ENCODE data around the gene ATP2A3.

ATP2A3 gene

DNA sequence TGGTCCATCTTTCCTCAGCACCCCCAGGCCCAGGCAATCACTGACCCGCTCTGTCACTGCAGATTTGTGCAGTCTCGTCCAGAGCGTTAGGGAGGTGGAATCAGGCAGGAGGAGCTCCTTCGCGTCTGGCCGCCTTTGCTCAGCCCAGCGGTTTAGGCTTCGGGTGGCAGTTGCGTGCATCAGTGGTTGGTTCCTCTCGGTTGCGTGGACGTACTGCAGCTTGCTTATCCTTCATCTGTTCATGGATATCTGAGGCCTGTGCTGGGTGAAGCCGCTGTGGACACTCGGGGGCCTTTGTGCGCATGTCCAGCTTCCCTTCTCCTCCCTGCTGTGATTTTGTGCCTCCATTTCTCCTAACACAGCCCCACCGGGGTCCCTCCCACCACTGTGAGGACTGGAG, 43.2 kb downstream of the ATP2A3 start:
- TF ChIP-seq, protein P1, sequence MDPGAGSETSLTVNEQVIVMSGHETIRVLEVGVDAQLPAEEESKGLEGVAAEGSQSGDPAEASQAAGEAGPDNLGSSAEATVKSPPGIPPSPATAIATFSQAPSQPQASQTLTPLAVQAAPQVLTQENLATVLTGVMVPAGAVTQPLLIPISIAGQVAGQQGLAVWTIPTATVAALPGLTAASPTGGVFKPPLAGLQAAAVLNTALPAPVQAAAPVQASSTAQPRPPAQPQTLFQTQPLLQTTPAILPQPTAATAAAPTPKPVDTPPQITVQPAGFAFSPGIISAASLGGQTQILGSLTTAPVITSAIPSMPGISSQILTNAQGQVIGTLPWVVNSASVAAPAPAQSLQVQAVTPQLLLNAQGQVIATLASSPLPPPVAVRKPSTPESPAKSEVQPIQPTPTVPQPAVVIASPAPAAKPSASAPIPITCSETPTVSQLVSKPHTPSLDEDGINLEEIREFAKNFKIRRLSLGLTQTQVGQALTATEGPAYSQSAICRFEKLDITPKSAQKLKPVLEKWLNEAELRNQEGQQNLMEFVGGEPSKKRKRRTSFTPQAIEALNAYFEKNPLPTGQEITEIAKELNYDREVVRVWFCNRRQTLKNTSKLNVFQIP (CRISPR knock-in tag; IDR thresholded peaks at IDR 0.05; ENCODE audit: borderline replicate concordance, low read depth), result no peak
- TF ChIP-seq, protein P2, sequence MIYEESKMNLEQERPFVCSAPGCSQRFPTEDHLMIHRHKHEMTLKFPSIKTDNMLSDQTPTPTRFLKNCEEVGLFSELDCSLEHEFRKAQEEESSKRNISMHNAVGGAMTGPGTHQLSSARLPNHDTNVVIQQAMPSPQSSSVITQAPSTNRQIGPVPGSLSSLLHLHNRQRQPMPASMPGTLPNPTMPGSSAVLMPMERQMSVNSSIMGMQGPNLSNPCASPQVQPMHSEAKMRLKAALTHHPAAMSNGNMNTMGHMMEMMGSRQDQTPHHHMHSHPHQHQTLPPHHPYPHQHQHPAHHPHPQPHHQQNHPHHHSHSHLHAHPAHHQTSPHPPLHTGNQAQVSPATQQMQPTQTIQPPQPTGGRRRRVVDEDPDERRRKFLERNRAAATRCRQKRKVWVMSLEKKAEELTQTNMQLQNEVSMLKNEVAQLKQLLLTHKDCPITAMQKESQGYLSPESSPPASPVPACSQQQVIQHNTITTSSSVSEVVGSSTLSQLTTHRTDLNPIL (CRISPR knock-in tag; IDR thresholded peaks at IDR 0.05; ENCODE audit: low read depth), result no peak
- TF ChIP-seq, protein P3, sequence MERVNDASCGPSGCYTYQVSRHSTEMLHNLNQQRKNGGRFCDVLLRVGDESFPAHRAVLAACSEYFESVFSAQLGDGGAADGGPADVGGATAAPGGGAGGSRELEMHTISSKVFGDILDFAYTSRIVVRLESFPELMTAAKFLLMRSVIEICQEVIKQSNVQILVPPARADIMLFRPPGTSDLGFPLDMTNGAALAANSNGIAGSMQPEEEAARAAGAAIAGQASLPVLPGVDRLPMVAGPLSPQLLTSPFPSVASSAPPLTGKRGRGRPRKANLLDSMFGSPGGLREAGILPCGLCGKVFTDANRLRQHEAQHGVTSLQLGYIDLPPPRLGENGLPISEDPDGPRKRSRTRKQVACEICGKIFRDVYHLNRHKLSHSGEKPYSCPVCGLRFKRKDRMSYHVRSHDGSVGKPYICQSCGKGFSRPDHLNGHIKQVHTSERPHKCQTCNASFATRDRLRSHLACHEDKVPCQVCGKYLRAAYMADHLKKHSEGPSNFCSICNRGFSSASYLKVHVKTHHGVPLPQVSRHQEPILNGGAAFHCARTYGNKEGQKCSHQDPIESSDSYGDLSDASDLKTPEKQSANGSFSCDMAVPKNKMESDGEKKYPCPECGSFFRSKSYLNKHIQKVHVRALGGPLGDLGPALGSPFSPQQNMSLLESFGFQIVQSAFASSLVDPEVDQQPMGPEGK (CRISPR knock-in tag; IDR thresholded peaks at IDR 0.05; ENCODE audit: borderline replicate concordance), result no peak
- TF ChIP-seq, protein P4, sequence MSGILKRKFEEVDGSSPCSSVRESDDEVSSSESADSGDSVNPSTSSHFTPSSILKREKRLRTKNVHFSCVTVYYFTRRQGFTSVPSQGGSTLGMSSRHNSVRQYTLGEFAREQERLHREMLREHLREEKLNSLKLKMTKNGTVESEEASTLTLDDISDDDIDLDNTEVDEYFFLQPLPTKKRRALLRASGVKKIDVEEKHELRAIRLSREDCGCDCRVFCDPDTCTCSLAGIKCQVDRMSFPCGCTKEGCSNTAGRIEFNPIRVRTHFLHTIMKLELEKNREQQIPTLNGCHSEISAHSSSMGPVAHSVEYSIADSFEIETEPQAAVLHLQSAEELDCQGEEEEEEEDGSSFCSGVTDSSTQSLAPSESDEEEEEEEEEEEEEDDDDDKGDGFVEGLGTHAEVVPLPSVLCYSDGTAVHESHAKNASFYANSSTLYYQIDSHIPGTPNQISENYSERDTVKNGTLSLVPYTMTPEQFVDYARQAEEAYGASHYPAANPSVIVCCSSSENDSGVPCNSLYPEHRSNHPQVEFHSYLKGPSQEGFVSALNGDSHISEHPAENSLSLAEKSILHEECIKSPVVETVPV (CRISPR knock-in tag; IDR thresholded peaks at IDR 0.05), result no peak
- TF ChIP-seq TOX (CRISPR knock-in tag; IDR thresholded peaks at IDR 0.05; ENCODE audit: borderline replicate concordance), result no peak
- TF ChIP-seq OSR1 (CRISPR knock-in tag; IDR thresholded peaks at IDR 0.05), result no peak
- TF ChIP-seq ISL1 (CRISPR knock-in tag; IDR thresholded peaks at IDR 0.05), result no peak
- no peak for TF ChIP-seq ZNF8 (CRISPR knock-in tag; IDR thresholded peaks at IDR 0.05)
- TF ChIP-seq ESRRG (CRISPR knock-in tag; IDR thresholded peaks at IDR 0.05), result no peak
- no peak for ATAC-seq

DNA sequence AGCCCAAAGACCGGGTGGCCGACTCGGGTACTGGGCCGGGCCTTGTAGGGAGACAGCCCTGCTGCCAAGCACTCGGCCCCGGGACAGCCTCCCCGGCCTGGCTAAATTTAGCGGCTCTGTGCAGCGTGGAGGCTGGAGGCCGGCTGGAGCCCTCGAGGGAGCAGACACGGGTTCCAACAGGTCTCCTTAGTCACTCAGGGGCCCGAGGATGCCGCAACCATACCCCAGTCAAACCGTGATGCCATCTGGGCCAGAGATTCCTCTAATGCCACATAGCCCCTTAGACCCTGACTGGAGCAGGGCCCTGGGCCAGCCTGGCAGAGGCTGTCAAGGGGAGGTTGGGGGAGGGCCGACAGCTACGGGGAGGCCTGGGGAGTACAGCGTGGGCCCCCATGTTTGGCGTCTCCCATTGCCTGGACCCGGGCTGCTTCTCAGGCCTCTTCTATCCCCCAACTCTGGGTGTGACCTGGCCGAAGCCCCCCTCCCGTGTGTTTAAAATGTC, 45.1 kb downstream of the ATP2A3 start:
- ATAC-seq, result no peak
- no peak for TF ChIP-seq TOX (CRISPR knock-in tag; IDR thresholded peaks at IDR 0.05; ENCODE audit: borderline replicate concordance)
- TF ChIP-seq ZNF8 (CRISPR knock-in tag; IDR thresholded peaks at IDR 0.05), result no peak
- no peak for TF ChIP-seq CSDC2 (CRISPR knock-in tag; IDR thresholded peaks at IDR 0.05)
- TF ChIP-seq ZC3H10 (CRISPR knock-in tag; IDR thresholded peaks at IDR 0.05), result no peak
- no peak for TF ChIP-seq TCF4 (CRISPR knock-in tag; IDR thresholded peaks at IDR 0.05; ENCODE audit: borderline replicate concordance)
- no peak for TF ChIP-seq RARB (CRISPR knock-in tag; IDR thresholded peaks at IDR 0.05)
- no peak for TF ChIP-seq ISL1 (CRISPR knock-in tag; IDR thresholded peaks at IDR 0.05)
- TF ChIP-seq ZFP30 (CRISPR knock-in tag; IDR thresholded peaks at IDR 0.05), result no peak
- TF ChIP-seq OSR1 (CRISPR knock-in tag; IDR thresholded peaks at IDR 0.05), result no peak

DNA sequence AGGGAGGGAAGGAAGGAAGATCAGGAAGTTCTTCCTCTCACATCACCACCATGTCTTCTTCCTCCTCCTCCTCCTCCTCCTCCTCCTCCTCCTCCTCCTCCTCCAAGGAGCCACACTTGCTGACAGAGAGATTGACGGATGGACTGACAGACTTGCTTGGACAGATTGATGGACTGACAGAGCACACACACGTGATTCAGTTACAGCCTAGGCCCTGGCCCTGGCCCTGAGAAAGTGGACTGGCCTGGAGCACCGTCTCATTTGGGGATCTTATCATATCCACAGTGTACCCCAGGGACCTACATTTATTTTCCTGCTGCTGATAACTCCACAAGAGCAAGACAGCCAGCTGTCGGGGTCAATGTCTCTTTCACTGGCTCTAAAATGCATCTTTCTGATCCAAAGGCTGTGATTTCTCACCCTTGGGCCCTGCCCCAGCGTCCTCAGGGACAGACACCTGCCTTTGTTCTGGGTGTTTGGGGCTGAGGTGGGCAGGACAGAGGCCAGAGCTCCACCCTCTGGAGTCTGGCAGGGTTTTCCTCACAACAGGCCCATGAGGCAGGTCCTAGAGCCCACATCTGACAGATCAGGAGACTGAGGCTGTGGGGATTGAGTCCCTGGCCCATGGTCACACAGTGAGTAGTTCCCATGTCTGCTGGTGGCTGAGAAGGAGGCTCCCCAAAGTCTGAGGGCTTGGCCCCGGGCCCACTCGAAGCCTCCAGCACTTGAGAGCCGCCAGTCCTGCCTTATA, 45.7 kb downstream of the ATP2A3 start:
- no peak for ATAC-seq
- no peak for TF ChIP-seq ESRRG (CRISPR knock-in tag; IDR thresholded peaks at IDR 0.05)
- TF ChIP-seq, protein P3 (CRISPR knock-in tag; IDR thresholded peaks at IDR 0.05; ENCODE audit: borderline replicate concordance), result no peak
- no peak for TF ChIP-seq TCF4 (CRISPR knock-in tag; IDR thresholded peaks at IDR 0.05; ENCODE audit: borderline replicate concordance)
- TF ChIP-seq, protein P1 (CRISPR knock-in tag; IDR thresholded peaks at IDR 0.05; ENCODE audit: borderline replicate concordance, low read depth), result no peak
- no peak for TF ChIP-seq ARNTL (CRISPR knock-in tag; IDR thresholded peaks at IDR 0.05; ENCODE audit: borderline replicate concordance, low read depth)
- no peak for TF ChIP-seq ZFP3 (CRISPR knock-in tag; IDR thresholded peaks at IDR 0.05)
- no peak for TF ChIP-seq ZFP30 (CRISPR knock-in tag; IDR thresholded peaks at IDR 0.05)
- TF ChIP-seq, protein P5, sequence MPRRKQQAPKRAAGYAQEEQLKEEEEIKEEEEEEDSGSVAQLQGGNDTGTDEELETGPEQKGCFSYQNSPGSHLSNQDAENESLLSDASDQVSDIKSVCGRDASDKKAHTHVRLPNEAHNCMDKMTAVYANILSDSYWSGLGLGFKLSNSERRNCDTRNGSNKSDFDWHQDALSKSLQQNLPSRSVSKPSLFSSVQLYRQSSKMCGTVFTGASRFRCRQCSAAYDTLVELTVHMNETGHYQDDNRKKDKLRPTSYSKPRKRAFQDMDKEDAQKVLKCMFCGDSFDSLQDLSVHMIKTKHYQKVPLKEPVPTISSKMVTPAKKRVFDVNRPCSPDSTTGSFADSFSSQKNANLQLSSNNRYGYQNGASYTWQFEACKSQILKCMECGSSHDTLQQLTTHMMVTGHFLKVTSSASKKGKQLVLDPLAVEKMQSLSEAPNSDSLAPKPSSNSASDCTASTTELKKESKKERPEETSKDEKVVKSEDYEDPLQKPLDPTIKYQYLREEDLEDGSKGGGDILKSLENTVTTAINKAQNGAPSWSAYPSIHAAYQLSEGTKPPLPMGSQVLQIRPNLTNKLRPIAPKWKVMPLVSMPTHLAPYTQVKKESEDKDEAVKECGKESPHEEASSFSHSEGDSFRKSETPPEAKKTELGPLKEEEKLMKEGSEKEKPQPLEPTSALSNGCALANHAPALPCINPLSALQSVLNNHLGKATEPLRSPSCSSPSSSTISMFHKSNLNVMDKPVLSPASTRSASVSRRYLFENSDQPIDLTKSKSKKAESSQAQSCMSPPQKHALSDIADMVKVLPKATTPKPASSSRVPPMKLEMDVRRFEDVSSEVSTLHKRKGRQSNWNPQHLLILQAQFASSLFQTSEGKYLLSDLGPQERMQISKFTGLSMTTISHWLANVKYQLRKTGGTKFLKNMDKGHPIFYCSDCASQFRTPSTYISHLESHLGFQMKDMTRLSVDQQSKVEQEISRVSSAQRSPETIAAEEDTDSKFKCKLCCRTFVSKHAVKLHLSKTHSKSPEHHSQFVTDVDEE (CRISPR knock-in tag; IDR thresholded peaks at IDR 0.05), result no peak
- no peak for TF ChIP-seq GLIS3 (CRISPR knock-in tag; IDR thresholded peaks at IDR 0.05)
- no peak for TF ChIP-seq PPARA (CRISPR knock-in tag; IDR thresholded peaks at IDR 0.05; ENCODE audit: borderline replicate concordance)

All from SK-N-SH treated with all-trans-retinoic acid at 6 μM for 48 hours (cell line).